Neural cell (in vitro differentiated cells): ENCODE results near the gene PLXNA4. TPM values are rescaled to one million over a fixed set of nuclear protein-coding genes. Genes with fewer than 3 reads are reported as not detected.

Experiments
- H2AFZ ChIP-seq: fragments of 200-600, 300-800 bp; sonication (generic), shearing (Covaris generic); 2 replicates; pipeline ENCODE4 v1.6.0; 2014; ENCODE audit warnings: low read depth, mild to moderate bottlenecking, antibody characterized with exemption, low read length, moderate library complexity
- H3F3A ChIP-seq: fragments of 200-600 bp; shearing (Covaris generic); 2 replicates; pipeline ENCODE4 v1.6.1; 2016; ENCODE audit warnings: mild to moderate bottlenecking, moderate library complexity, mixed read lengths, antibody characterized with exemption, low read length; ENCODE audit not compliant: insufficient read depth, poor library complexity, severe bottlenecking
- H3K27ac ChIP-seq: fragments of 200-600, 300-800 bp; sonication (generic), shearing (Covaris generic); 2 replicates; pipeline ENCODE4 v1.5.1; 2014; ENCODE audit warnings: mild to moderate bottlenecking, low read length, moderate library complexity
- H3K27me3 ChIP-seq: fragments of 300-800, 200-600 bp; sonication (generic), shearing (Covaris generic); 2 replicates; pipeline ENCODE4 v1.6.0; 2014; ENCODE audit warnings: mild to moderate bottlenecking, low read depth, low read length, moderate library complexity; ENCODE audit not compliant: insufficient read depth
- H3K36me3 ChIP-seq: fragments of 300-800, 200-600 bp; sonication (generic), shearing (Covaris generic); 2 replicates; pipeline ENCODE4 v1.5.1; 2014; ENCODE audit warnings: mild to moderate bottlenecking, antibody characterized with exemption, low read length, moderate library complexity; ENCODE audit not compliant: insufficient read depth
- H3K4me2 ChIP-seq: fragments of 300-800, 200-600 bp; sonication (generic), shearing (Covaris generic); 2 replicates; pipeline ENCODE4 v1.6.0; 2014; ENCODE audit warnings: mild to moderate bottlenecking, low read length
- H3K4me3 ChIP-seq: fragments of 300-800, 200-600 bp; sonication (generic), shearing (Covaris generic); 2 replicates; pipeline ENCODE4 v1.5.1; 2014; ENCODE audit warnings: mild to moderate bottlenecking, low read length, moderate library complexity
- H3K79me2 ChIP-seq: fragments of 200-600 bp; shearing (Covaris generic); replicated peaks from 2 replicates; pipeline ENCODE4 v1.6.0; 2014; ENCODE audit warnings: mild to moderate bottlenecking, low read length, moderate library complexity; ENCODE audit not compliant: insufficient read depth
- H3K9ac ChIP-seq: fragments of 300-800, 200-600 bp; sonication (generic), shearing (Covaris generic); 2 replicates; pipeline ENCODE4 v1.6.1; 2016; ENCODE audit warnings: mild to moderate bottlenecking, low read length, mixed read lengths
- H3K9me2 ChIP-seq: fragments of 200-600 bp; shearing (Covaris generic); 2 replicates; pipeline ENCODE4 v1.6.1; 2016; ENCODE audit warnings: mild to moderate bottlenecking, low read length, mixed read lengths; ENCODE audit not compliant: insufficient read depth
- H3K9me3 ChIP-seq: fragments of 200-600, 300-800 bp; sonication (generic), shearing (Covaris generic); 2 replicates; pipeline ENCODE4 v1.6.1; 2016; ENCODE audit warnings: mild to moderate bottlenecking, mixed run types, low read length, moderate library complexity, mixed read lengths
- H4K20me1 ChIP-seq: fragments of 200-600 bp; shearing (Covaris generic); 2 replicates; pipeline ENCODE4 v1.6.1; 2016; ENCODE audit warnings: mild to moderate bottlenecking, mixed run types; ENCODE audit not compliant: insufficient read depth
- CTCF ChIP-seq: fragments of 450-650 bp; IDR thresholded peaks from 2 replicates; pipeline ENCODE4 v1.5.1; 2014; ENCODE audit warnings: antibody characterized with exemption, mild to moderate bottlenecking, moderate library complexity; ENCODE audit not compliant: poor library complexity, severe bottlenecking
- EP300 ChIP-seq: fragments of 450-650 bp; conservative IDR thresholded peaks from 2 replicates; pipeline ENCODE4 v1.6.1; 2014; ENCODE audit warnings: antibody characterized with exemption, mild to moderate bottlenecking, moderate library complexity; ENCODE audit not compliant: poor library complexity, severe bottlenecking
- EZH2 ChIP-seq: fragments of 200-600, 300-800 bp; shearing (Covaris generic), sonication (generic); IDR thresholded peaks from 2 replicates; pipeline ENCODE4 v1.6.1; 2014; ENCODE audit warnings: antibody characterized with exemption, low read length, borderline replicate concordance, mild to moderate bottlenecking; ENCODE audit not compliant: insufficient read depth, poor library complexity, severe bottlenecking
- RAD21 ChIP-seq: fragments of 450-650 bp; conservative IDR thresholded peaks from 2 replicates; pipeline ENCODE4 v1.6.1; 2014; ENCODE audit warnings: antibody characterized with exemption, mild to moderate bottlenecking, moderate library complexity
- REST ChIP-seq: IDR thresholded peaks from 2 replicates; pipeline ENCODE4 v1.6.1; 2012; ENCODE audit warnings: borderline replicate concordance
- SMC3 ChIP-seq: fragments of 450-650 bp; conservative IDR thresholded peaks from 2 replicates; pipeline ENCODE4 v1.6.1; 2014; ENCODE audit warnings: antibody characterized with exemption, mild to moderate bottlenecking, moderate library complexity; ENCODE audit not compliant: poor library complexity
- TAF1 ChIP-seq: IDR thresholded peaks from 2 replicates; pipeline ENCODE4 v1.6.1; 2012; ENCODE audit warnings: low read depth
- polyA plus RNA-seq: library from polyadenylated mRNA; depleted of rRNA; stranded (reverse); fragments of >200 nt; gene quantifications from 2 replicates; pipeline ENCODE4 v1.2.3, GENCODE V29; 2014

The PLXNA4 gene
- polyA plus RNA-seq, 1 donor from 2014 or later = 7.2 TPM

GRCh38 chr7:132247995-132248618 is 328.2 kb downstream of the PLXNA4 start:
- Histone ChIP-seq H3K4me2 (no peak overlapping the region), H2AFZ (no peak overlapping the region), H3K79me2 (no peaks in the 10 kb centered on the region), H3K27ac (no peak overlapping the region), H3K36me3 (no peaks in the 10 kb centered on the region), H3K9me3 (no peaks in the 10 kb centered on the region), H3F3A (no peaks in the 10 kb centered on the region), H3K27me3 (no peaks in the 10 kb centered on the region), H3K9ac (no peak overlapping the region), H3K4me3 (no peak overlapping the region), H4K20me1 (no peaks in the 10 kb centered on the region), H3K9me2 (no peaks in the 10 kb centered on the region)
- TF ChIP-seq CTCF (no peak), RAD21 (no peak), TAF1 (no peak), SMC3 (no peak)

GRCh38 chr7:132246591-132246990 is 329.7 kb downstream of the PLXNA4 start:
- H2AFZ ChIP-seq = no peak overlapping the region
- no peaks in the 10 kb centered on the region for H3K9me3 ChIP-seq
- no peaks in the 10 kb centered on the region for H3K36me3 ChIP-seq
- no peaks in the 10 kb centered on the region for H3K27me3 ChIP-seq
- no peaks in the 10 kb centered on the region for H3K9me2 ChIP-seq
- H4K20me1 ChIP-seq = no peaks in the 10 kb centered on the region
- TF ChIP-seq SMC3 = no peak
- TF ChIP-seq EZH2 = no peak
- TF ChIP-seq REST = no peak
- H3K4me3 ChIP-seq = no peak overlapping the region
- no peak overlapping the region for H3K4me2 ChIP-seq
- H3K27ac ChIP-seq = no peak overlapping the region
- H3K79me2 ChIP-seq = no peaks in the 10 kb centered on the region
- no peak overlapping the region for H3K9ac ChIP-seq
- no peaks in the 10 kb centered on the region for H3F3A ChIP-seq

GRCh38 chr7:132245539-132245938 is 330.7 kb downstream of the PLXNA4 start:
- Histone ChIP-seq H3K79me2 (no peaks in the 10 kb centered on the region), H3K9me3 (no peaks in the 10 kb centered on the region), H2AFZ (no peak overlapping the region), H4K20me1 (no peaks in the 10 kb centered on the region), H3K36me3 (no peaks in the 10 kb centered on the region), H3K9ac (no peak overlapping the region), H3K27me3 (no peaks in the 10 kb centered on the region), H3K27ac (no peak overlapping the region), H3K4me2 (no peak overlapping the region), H3K4me3 (no peak overlapping the region), H3F3A (no peaks in the 10 kb centered on the region), H3K9me2 (no peaks in the 10 kb centered on the region)
- TF ChIP-seq EP300 (no peak), CTCF (no peak), REST (no peak)
